Ascending aorta (tissue), 2 donors: ENCODE data around the gene PCDHGB1. TPM values are rescaled to one million over a fixed set of nuclear protein-coding genes. Genes with fewer than 3 reads are reported as not detected.

Source experiments
- DNase-seq, 2 donors: peaks; one replicate each; pipeline ENCODE4 v3.0.0-alpha.2; 2019; ENCODE audit warnings: low spot score in 2 of 2
- H3K27ac ChIP-seq, 2 donors: fragments of 200-600 bp; sonication (generic); one replicate each; pipeline ENCODE4 v1.5.1; 2016 to 2017; ENCODE audit warnings: mild to moderate bottlenecking in 1 of 2
- H3K27me3 ChIP-seq: fragments of 200-600 bp; sonication (generic); one replicate; pipeline ENCODE4 v1.5.1; 2017
- H3K36me3 ChIP-seq, 2 donors: fragments of 200-600 bp; sonication (generic); one replicate each; pipeline ENCODE4 v1.5.1; 2016
- H3K4me1 ChIP-seq, 2 donors: fragments of 200-600 bp; sonication (generic); one replicate each; pipeline ENCODE4 v1.5.1; 2016 to 2017; ENCODE audit warnings: mild to moderate bottlenecking in 1 of 2
- H3K4me3 ChIP-seq, 2 donors: fragments of 200-600 bp; sonication (generic); one replicate each; pipeline ENCODE4 v1.5.1; 2016 to 2017; ENCODE audit warnings: mild to moderate bottlenecking in 1 of 2
- H3K9me3 ChIP-seq, 2 donors: fragments of 200-600 bp; sonication (generic); one replicate each; pipeline ENCODE4 v1.5.1; 2016
- CTCF ChIP-seq, 3 experiments: fragments of 200-600 bp in 2 of 3; fragments of 450-650 bp in 1 of 3; sonication (generic) in 2 of 3; IDR thresholded peaks; one replicate each; pipeline ENCODE4 v1.5.1; 2016 to 2019; ENCODE audit warnings: antibody characterized with exemption in 3 of 3, mild to moderate bottlenecking in 1 of 3, moderate library complexity in 1 of 3
- intact Hi-C: fragments of 100-400 bp; cut with DNase I; formaldehyde crosslinking; loops from one replicate; pipeline ENCODE4 v1.15.1; 2023
- total RNA-seq: library from RNA; depleted of rRNA; stranded (reverse); fragments of >200 nt; gene quantifications from one replicate; pipeline ENCODE4 v1.1.0, GENCODE V29; 2016

PCDHGB1 gene
- total RNA-seq, 1 donor from 2014 or later: 1.8 TPM

GRCh38 chr5:141399555-141400258 is 49.8 kb downstream of the PCDHGB1 start:
- Histone ChIP-seq H3K4me1 (no peaks in the 10 kb centered on the region), H3K4me3 (peak overlapping the region in 1 of 2 donors; percentile 20), H3K27me3 (no peaks in the 10 kb centered on the region), H3K27ac (no peak overlapping the region), H3K36me3 (peaks cover 0 to 5% of the 10 kb centered on the region in 2 donors), H3K9me3 (peaks cover 79 to 97% of the 10 kb centered on the region in 2 donors)
- no peak for DNase-seq
- intact Hi-C loops: loop anchor here (5.0 to 10.0 kb wide), 2 partner anchors 125 to 163 kb away; no protein-coding TSS in a partner anchor
- no peak for TF ChIP-seq CTCF (IDR thresholded peaks at IDR 0.05)

Other genes with a start within 250 kb of the PCDHGB1 start
- 1.1 TPM for gene PCDHB3, start 249.6 kb upstream of the PCDHGB1 start, total RNA-seq
- 5.1 TPM for gene PCDHB4, start 228.3 kb upstream of the PCDHGB1 start, total RNA-seq
- 61.8 TPM for gene PCDHB5, start 214.9 kb upstream of the PCDHGB1 start, total RNA-seq
- 1.5 TPM for gene PCDHB6, start 200.0 kb upstream of the PCDHGB1 start, total RNA-seq
- gene PCDHB7, start 177.5 kb upstream of the PCDHGB1 start, total RNA-seq: 7.6 TPM
- 0.11 TPM for gene PCDHB8, start 172.3 kb upstream of the PCDHGB1 start, total RNA-seq
- gene PCDHB16, start 167.7 kb upstream of the PCDHGB1 start, total RNA-seq: 18.3 TPM
- gene PCDHB9, start 162.9 kb upstream of the PCDHGB1 start, total RNA-seq: 1.9 TPM
- 0.21 TPM for gene PCDHB10, start 157.7 kb upstream of the PCDHGB1 start, total RNA-seq
- 7.1 TPM for gene PCDHB11, start 150.5 kb upstream of the PCDHGB1 start, total RNA-seq
- 19.7 TPM for gene PCDHB12, start 141.4 kb upstream of the PCDHGB1 start, total RNA-seq
- gene PCDHB13, start 136.2 kb upstream of the PCDHGB1 start, total RNA-seq: 6.7 TPM
- 10.6 TPM for gene PCDHB14, start 126.8 kb upstream of the PCDHGB1 start, total RNA-seq
- gene PCDHB15, start 104.7 kb upstream of the PCDHGB1 start, total RNA-seq: 2.9 TPM
- not detected for gene SLC25A2, start 46.0 kb upstream of the PCDHGB1 start, total RNA-seq
- gene TAF7, start 29.3 kb upstream of the PCDHGB1 start, total RNA-seq: 30.1 TPM
- not detected for gene PCDHGA1, start 19.6 kb upstream of the PCDHGB1 start, total RNA-seq
- 4.9 TPM for gene PCDHGA2, start 11.3 kb upstream of the PCDHGB1 start, total RNA-seq
- gene PCDHGA3, start 6.3 kb upstream of the PCDHGB1 start, total RNA-seq: 9.2 TPM
- 4.3 TPM for gene PCDHGA4, start 4.9 kb downstream of the PCDHGB1 start, total RNA-seq
- 12.2 TPM for gene PCDHGB2, start 9.9 kb downstream of the PCDHGB1 start, total RNA-seq
- gene PCDHGA5, start 14.1 kb downstream of the PCDHGB1 start, total RNA-seq: 4.5 TPM
- gene PCDHGB3, start 20.1 kb downstream of the PCDHGB1 start, total RNA-seq: 14.4 TPM
- 2.0 TPM for gene PCDHGA6, start 23.8 kb downstream of the PCDHGB1 start, total RNA-seq
- 4.2 TPM for gene PCDHGA7, start 32.6 kb downstream of the PCDHGB1 start, total RNA-seq
- gene PCDHGB4, start 37.6 kb downstream of the PCDHGB1 start, total RNA-seq: 3.6 TPM
- 3.2 TPM for gene PCDHGA8, start 42.5 kb downstream of the PCDHGB1 start, total RNA-seq
- 19.6 TPM for gene PCDHGB5, start 47.8 kb downstream of the PCDHGB1 start, total RNA-seq
- gene PCDHGA9, start 52.7 kb downstream of the PCDHGB1 start, total RNA-seq: 3.2 TPM
- gene PCDHGB6, start 57.9 kb downstream of the PCDHGB1 start, total RNA-seq: 3.9 TPM
- gene PCDHGA10, start 62.9 kb downstream of the PCDHGB1 start, total RNA-seq: 4.4 TPM
- 10.2 TPM for gene PCDHGB7, start 67.6 kb downstream of the PCDHGB1 start, total RNA-seq
- gene PCDHGA11, start 71.0 kb downstream of the PCDHGB1 start, total RNA-seq: 5.3 TPM
- gene PCDHGA12, start 80.4 kb downstream of the PCDHGB1 start, total RNA-seq: 18.5 TPM
- gene PCDHGC3, start 125.9 kb downstream of the PCDHGB1 start, total RNA-seq: 51.4 TPM
- 59.3 TPM for gene PCDHGC4, start 134.9 kb downstream of the PCDHGB1 start, total RNA-seq
- gene PCDHGC5, start 139.0 kb downstream of the PCDHGB1 start, total RNA-seq: 0.11 TPM